H1 (cell line): ENCODE data around the gene SMOC2. TPM values are rescaled to one million over a fixed set of nuclear protein-coding genes. Genes with fewer than 3 reads are reported as not detected.

Experiments used
- BACH1 ChIP-seq: IDR thresholded peaks from 2 replicates; pipeline ENCODE4 v1.6.1; 2012; ENCODE audit warnings: low read length, improper control_type of control experiment
- CREB1 ChIP-seq: IDR thresholded peaks from 2 replicates; pipeline ENCODE4 v1.6.1; 2012; ENCODE audit warnings: inconsistent platforms
- NRF1 ChIP-seq: IDR thresholded peaks from 2 replicates; pipeline ENCODE4 v1.6.1; 2011; ENCODE audit warnings: mild to moderate bottlenecking, low read depth, low read length, improper control_type of control experiment
- POLR2AphosphoS5 ChIP-seq: IDR thresholded peaks from 2 replicates; pipeline ENCODE4 v1.6.1; 2011; ENCODE audit warnings: low read depth, low read length
- RXRA ChIP-seq: IDR thresholded peaks from 2 replicates; pipeline ENCODE4 v1.6.1; 2011; ENCODE audit warnings: low read depth, mild to moderate bottlenecking, low read length, moderate library complexity; ENCODE audit not compliant: insufficient read depth
- TBP ChIP-seq: IDR thresholded peaks from 2 replicates; pipeline ENCODE4 v1.6.1; 2011; ENCODE audit warnings: low read depth, low read length, improper control_type of control experiment
- YY1 ChIP-seq: IDR thresholded peaks from 2 replicates; pipeline ENCODE4 v1.6.1; 2011; ENCODE audit warnings: low read depth, mild to moderate bottlenecking, low read length
- polyA plus RNA-seq, 7 experiments: library from polyadenylated mRNA; depleted of rRNA in 3 of 7; stranded (reverse) in 5 of 7; unstranded in 2 of 7; fragments of >200 nt in 5 of 7; fragments of 200-250 nt in 2 of 7; gene quantifications; 1 replicate in 5 of 7; 2 replicates in 1 of 7; 4 replicates in 1 of 7; pipeline versions ENCODE4 v1.2.1 to v1.2.3, GENCODE V29; 2011 to 2013; ENCODE audit warnings: missing spikeins in 2 of 7, mixed read lengths in 2 of 7
- total RNA-seq: library from RNA; stranded (reverse); fragmentation: NEBNext Ultra II Directional; extraction: Animal tissue kit (Norgen Biotek cat#: 25700); gene quantifications from 2 replicates; pipeline ENCODE4 v1.2.1, GENCODE V29; 2021

SMOC2 gene
- total and polyA plus RNA-seq, 2 of the 8 experiments (the other 6 are each of a cell fraction or from before 2014, with no cell fraction given), result 7.7 to 8.5 TPM

GRCh38 chr6:168535711-168536110 lies 94.7 kb downstream of the SMOC2 start (continued):
- TF ChIP-seq POLR2AphosphoS5 (no peak), NRF1 (no peak), BACH1 (no peak), YY1 (no peak), CREB1 (no peak), RXRA (no peak), TBP (no peak)
- TF ChIP-seq, all 59 proteins: peak for 0
